ENCODE measurements around the gene ZNF205.
"Not testable (repeated sequence)": the region's sequence is repeated elsewhere in the genome, so short reads cannot be mapped to it uniquely, and the experiment has no call there.

The ZNF205 gene

DNA sequence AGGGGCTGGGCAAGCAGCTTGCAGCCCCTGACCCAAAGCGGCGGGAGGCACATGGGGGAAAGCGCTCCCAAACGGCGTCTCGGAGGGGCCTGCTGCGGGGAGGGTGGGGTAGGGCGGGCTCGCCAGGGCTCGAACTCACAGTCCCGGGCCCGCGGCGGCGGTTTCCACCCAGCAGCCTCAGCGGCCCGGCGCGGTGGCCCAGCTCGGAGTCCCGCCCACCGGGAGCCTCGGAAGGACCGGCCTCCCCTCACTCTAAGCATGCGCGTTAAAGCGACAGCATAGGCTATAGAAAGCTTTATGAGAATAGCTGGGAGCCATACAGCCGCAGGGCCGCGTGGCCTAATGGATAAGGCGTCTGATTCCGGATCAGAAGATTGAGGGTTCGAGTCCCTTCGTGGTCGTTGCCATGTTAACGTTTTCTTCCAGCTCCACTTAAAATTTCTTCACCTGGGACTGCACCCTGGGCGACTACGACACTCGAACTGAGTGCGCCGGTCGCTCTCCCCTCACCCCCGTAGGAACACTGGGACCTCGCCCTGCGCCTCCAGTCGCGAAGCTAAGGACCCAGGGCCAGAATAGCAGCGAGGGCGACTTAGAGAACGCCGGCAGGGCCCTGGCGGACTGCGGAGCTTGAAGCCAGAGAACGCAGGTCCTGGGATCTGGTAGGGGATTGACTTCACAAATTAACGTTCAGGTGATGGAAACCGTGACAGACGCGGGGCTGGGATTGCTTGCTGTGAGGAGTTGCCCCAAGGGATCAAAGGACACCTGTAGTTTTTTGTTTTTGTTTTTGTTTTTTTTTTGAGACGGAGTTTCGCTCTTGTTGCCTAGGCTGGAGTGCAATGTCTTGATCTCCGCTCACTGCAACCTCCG is 38.2 kb downstream of the ZNF205 start:
- peak; percentile 96 to 98 for DNase-seq

GRCh38 chr16:3152027-3152276 is 39.6 kb downstream of the ZNF205 start:
- DNase-seq, result peak in 1 of 2 experiments; percentile 15

DNA sequence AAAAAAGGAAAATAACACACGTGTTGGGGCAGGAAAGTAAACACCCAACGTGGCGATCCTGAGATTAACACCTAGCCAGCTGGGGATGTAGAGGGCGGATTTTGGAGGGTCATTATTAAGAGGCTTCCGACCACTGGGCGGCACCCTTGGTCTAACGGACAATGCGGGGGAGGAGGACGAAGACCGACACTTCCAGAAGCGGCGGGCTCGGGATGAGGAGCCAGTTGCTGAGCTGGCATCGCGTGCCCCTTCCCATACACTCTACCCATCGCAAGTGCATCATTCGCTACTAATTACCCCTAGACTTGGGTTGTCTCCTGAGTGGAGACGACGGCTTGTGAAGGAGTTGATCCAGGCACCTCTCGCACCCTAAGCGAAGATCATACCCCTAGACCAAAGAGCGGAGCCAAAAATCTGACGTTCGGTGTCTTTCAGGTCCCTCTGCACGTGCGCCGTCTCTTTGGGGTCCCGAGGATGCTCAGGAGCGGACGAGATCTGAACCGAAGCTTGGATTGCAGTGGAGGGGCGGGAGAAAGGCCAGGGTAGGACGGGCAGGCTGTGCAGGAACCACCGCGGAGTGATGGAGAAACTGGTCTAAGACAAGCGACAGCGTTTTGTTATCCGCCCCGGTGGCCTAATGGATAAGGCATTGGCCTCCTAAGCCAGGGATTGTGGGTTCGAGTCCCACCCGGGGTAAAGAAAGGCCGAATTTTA is 40.0 kb downstream of the ZNF205 start:
- peak; percentile 73 to 74 for DNase-seq

DNA sequence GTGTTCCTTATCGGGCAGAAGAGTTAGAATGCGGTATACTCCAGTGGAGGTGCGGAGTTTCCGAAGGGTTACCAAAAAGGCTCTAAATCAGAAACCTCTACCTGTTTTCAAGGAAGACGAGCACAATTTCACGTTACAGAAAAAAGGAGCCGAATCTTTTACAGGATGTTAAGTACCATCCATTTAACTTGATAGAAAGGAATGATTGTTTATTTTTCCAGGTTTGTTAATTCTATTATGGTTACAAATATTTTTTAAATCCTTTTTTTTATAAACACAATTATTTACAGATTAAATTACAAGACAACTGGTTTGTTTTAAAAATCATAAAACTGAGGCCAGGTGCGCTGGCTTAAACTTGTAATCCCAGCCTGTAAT is 40.6 kb downstream of the ZNF205 start:
- no peak for DNase-seq

GRCh38 chr16:3155181-3155580 is 42.8 kb downstream of the ZNF205 start:
- no peak for DNase-seq

GRCh38 chr16:3155972-3156371 is 43.6 kb downstream of the ZNF205 start:
- DNase-seq, result no peak

DNA sequence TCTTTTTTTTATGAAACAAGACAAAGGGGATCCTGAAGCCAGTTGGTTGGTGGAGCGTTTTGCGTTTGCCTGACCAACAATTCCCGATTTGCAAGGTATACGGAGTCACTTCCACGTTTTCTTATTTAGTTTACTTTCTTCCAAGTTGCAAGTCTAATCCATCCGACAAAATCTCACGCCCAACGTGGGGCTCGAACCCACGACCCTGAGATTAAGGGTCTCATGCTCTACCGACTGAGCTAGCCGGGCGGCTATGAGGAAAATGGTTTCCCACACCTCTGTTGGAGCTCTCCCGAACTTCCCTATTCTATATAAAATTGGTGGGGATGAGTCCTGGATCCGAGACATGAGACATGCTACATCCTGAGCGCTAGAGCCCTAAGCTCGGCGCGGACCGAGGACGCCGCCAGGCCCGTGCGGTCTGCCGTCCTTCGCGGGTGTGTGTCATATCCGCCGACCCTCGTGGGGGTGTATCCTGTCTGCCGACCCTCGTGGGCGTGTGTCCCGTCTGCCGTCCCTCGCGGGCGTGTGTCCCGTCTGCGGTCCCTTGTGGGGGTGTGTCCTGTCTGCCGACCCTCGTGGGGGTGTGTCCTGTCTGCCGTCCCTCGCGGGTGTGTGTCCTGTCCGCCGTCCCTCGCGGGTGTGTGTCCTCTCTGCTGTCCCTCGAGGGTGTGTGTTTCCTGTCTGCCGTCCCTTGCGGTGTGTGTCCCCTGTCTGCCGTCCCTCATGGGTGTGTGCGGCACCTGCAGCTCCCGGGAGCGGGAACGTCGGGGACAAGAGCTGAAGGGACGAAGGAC is 45.0 kb downstream of the ZNF205 start:
- DNase-seq, result peak in 1 of 2 experiments; percentile 29

DNA sequence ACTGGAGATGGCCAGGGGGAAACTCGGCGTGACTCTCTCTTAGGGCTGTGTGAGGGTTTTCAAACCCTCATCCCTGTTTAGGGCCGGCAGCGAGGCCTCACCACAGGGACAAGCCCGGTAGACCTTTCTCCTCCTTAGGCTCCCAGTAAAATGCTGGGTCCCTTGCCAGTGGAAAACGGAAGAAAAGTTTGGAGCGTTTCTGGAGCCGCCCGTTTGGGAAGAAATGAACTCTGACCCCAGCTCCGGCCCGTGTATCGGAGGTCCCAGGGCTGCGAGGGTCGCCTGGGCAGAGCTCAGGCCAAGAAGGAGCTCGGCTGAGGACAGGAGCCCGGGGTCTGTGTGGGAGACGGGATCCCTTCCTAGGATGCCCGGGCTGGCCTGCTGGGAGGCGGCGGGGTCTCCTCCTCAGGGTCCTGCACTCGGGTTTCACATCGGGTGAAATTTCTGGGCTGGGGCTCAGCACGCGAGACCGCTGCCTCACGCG is 45.7 kb downstream of the ZNF205 start:
- no peak for DNase-seq

- peak; percentile 94 to 95 for DNase-seq
Observed at GRCh38 chr16:3158510-3159314, 46.3 kb downstream of the ZNF205 start.

- DNase-seq, result no peak
Observed at GRCh38 chr16:3161235-3162018, 49.0 kb downstream of the ZNF205 start.

DNA sequence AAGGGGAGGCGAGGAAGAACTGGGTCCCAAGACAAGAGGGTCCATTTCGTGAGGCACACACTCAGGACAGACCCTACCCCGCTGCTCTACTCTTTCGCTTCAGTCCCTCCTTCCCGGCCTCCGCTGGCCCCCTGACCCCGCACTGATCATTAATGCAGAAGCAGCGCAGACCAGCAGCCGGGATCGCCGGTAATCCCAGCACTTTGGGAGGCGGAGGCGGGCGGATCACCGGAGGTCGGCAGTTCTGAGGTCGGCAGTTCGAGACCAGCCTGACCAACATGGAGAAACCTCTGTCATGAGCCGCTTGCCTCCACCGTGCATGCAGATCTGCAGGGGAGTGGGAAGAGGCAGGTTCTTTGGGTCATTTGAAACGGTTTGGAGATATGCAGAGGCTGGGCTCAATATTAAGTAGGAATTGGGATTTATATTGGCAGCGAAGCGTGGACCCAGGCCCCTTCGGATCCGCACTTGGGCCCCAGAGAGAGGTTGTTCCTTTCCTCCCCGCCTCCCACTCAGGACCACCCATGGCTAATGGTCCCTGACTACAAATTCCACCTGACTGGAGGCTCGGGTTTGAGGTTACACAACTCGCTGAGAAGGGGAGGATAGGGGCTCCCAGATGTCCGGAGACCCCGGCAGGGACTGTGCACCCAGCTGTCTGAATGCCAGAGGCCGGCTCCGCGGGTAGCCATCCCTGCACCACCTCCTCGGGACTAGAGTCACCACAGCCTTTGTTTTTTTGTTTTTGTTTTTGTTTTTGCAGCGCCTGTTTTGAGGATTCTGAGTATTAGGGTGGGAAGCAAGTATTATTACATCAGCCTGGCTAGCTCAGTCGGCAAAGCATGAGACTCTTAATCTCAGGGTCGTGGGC is 52.0 kb downstream of the ZNF205 start:
- DNase-seq, result no peak

GRCh38 chr16:3165111-3165822 is 52.9 kb downstream of the ZNF205 start:
- DNase-seq, result no peak

- no peak for DNase-seq
Observed at GRCh38 chr16:3166505-3166886, 54.1 kb downstream of the ZNF205 start.

DNA sequence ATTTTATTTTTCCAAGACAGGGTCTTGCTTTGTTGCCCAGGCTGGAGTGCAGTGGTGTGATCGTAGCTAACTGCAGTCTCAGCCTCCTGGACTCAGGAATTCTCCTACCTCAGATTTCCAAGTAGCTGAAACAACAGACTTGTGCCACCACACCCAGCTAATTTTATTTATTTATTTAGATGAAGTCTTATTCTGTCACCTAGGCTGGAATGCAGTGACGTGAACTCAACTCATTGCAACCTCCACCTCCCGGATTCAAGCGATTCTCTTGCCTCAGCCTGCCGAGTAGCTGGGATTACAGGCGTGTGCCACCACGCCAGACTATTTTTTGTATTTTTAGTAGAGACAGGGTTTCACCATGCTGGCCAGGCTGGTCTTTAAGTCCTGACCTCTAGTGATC is 56.3 kb downstream of the ZNF205 start:
- not testable (repeated sequence) for DNase-seq
